Measurements from ENCODE around the gene QRICH1.

The QRICH1 gene

DNA sequence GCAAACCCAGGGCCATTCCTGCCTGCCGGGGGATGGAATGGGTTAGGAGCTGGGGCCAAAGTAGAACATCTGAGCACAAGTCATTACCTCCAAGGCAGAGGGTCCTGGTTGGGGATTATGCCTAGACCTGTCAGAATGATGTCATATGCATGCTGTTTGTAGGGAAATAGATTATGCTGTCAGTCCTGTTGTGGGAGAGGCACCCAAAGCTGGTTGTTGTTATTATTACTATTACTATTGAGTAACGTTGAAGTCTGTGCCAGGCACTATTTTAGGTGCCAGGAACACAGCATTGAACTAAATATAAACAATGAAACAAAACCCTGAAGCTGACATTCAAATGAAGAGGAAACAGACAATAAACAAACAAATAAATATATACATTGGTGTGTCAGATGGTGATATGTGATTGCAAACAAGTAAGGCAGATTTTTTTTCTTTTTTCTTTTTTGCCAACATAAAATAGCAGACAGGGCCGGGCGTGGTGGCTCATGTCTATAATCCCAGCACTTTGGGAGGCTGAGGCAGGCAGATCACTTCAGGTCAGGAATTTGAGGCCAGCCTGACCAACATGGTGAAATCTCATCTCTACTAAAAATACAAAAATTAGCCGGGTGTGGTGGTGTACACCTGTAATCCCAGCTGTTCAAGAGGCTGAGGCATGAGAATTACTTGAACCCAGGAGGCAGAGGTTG, 101.9 kb downstream of the QRICH1 start:
- no peak for DNase-seq

- DNase-seq, result peak; percentile 10
These were observed 103.0 kb downstream of the QRICH1 start for GRCh38 chr3:48990636-48991469.

DNA sequence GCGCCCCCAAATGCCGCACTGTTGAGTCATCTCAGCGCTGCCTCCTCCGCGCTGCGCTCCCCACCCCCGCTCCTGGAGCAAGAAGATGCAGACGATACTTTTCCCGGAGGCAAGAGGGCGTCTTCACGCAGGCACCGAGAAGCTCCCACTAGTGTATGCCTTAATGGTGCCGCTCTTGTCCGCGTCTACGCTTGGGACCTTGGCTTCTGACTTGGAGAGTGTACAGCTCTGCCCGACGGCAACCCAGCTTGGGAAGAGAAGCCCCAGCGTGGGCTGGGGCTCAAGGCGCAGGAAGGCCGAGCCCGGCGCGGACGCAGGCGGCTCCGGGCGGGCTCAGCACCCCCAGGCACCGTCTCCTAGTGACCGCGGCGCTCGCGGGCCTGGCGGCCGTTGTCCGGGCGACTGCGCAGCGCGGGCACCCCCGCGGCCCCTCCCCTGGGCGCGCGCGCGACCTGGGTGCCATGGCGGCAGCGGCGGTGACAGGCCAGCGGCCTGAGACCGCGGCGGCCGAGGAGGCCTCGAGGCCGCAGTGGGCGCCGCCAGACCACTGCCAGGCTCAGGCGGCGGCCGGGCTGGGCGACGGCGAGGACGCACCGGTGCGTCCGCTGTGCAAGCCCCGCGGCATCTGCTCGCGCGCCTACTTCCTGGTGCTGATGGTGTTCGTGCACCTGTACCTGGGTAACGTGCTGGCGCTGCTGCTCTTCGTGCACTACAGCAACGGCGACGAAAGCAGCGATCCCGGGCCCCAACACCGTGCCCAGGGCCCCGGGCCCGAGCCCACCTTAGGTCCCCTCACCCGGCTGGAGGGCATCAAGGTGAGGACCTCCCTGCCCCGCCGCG, 103.9 kb downstream of the QRICH1 start, which contains the start of gene P4HTM:
P4HTM (plus strand) TSS at position 446 of the 840 bp plus-strand sequence; CDS start at position 462, 16 bp downstream.
- DNase-seq, result peak; percentile 60

GRCh38 chr3:48989126-48989795, 104.6 kb downstream of the QRICH1 start:
- no peak for DNase-seq

- DNase-seq, result no peak
These were observed 108.0 kb downstream of the QRICH1 start for GRCh38 chr3:48985831-48986376.

- no peak for DNase-seq
These were observed 109.2 kb downstream of the QRICH1 start for GRCh38 chr3:48984663-48985062.

- no peak for DNase-seq
These were observed 110.8 kb downstream of the QRICH1 start for GRCh38 chr3:48983096-48983495.

GRCh38 chr3:48982686-48983085, 111.2 kb downstream of the QRICH1 start:
- no peak for DNase-seq

DNA sequence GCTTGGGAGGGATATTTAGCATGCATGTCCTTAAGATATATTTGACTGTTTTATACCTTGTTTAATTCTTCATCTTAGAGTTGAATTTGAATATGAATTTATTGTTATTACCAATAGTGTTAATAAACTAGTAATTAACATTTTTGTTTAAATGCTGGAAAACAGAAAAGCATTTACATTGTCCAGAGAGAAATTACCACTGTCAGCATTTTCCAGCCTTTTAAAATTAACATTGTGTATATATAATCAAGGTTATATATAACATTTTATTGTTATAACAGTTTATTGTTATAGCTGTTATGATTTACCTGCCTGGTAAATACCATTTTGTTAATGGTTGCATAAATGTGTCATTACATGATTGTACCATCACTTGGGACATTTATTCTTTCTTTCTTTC, 111.9 kb downstream of the QRICH1 start:
- no peak for DNase-seq

- DNase-seq, result no peak
These were observed 113.6 kb downstream of the QRICH1 start for GRCh38 chr3:48980295-48980694.

Data from activated effector memory CD4-positive, alpha-beta T cell treated with Interleukin-2 at 50 U/mL for 16 hours (primary cell).